Central memory CD4-positive, alpha-beta T cell (primary cell): ENCODE results near the gene ZNF343.
"Not testable (repeated sequence)": the region's sequence is repeated elsewhere in the genome, so short reads cannot be mapped to it uniquely, and the experiment has no call there.

ENCODE experiments used
- DNase-seq: peaks from one replicate; pipeline ENCODE4 v3.0.0; 2022

Gene ZNF343

DNA sequence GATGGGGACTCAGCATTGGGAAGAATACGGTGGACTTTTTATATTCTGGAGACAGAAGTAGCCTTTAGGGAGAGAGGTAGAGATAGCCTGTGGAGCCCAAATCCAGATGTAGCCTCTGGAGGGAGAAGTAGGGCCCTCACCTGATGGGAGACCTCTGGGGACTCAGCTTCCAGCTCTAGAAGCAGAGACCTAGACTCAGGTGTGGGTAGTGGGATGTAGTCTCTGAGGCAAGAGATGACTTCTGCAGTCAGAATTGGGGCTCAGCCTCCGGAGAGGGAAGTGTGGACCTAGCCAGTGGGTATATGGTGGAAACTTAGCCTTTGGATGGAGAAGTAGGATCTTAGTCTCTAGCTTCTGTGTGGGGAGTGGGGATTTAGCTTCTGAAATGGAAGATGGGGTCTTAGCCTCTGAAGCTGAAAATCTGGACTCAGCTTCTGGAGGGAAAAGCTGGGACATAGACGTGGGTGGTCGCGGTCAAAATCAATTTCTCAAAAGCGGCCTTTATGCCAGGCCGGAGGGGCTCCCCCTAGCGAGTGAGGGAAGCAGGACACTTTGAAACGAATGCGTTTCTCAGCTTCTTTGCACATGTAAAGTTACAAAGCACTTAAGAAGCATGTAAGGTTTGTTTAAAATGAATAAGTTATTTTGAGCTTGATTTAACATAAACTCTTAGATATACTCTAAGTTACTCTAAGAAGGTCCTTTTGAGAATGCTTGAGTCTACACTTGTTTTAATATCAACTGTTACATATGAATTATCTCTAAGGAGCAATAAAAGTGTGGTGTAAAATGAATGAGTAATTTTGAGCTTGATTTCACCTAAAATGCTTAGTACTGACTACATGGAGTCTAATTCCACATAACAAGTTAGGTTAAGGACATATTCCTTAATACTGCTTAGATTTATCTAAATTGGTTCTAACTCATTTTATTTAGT, 12.9 kb upstream of the ZNF343 start:
- peak; percentile 24 for DNase-seq

DNA sequence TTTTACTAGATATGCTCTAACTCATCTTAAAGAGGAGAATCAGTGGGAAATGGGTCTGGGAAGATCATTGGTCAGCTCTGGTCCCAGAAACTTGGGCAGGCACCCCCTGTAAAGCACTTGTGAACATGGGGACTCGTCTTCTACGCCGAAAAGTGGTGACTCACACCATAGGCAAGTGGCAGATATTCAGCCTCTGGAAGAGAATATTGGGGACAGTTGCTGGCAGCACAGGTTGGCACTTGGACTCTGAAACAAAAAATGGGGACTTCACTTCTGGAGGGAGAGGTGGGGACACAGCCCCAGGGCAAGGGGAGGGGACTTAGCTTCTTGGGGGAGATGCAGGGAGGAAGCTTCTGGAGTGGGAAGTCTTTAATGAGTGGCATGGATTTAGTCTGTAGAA, 11.9 kb upstream of the ZNF343 start:
- DNase-seq, result no peak

DNA sequence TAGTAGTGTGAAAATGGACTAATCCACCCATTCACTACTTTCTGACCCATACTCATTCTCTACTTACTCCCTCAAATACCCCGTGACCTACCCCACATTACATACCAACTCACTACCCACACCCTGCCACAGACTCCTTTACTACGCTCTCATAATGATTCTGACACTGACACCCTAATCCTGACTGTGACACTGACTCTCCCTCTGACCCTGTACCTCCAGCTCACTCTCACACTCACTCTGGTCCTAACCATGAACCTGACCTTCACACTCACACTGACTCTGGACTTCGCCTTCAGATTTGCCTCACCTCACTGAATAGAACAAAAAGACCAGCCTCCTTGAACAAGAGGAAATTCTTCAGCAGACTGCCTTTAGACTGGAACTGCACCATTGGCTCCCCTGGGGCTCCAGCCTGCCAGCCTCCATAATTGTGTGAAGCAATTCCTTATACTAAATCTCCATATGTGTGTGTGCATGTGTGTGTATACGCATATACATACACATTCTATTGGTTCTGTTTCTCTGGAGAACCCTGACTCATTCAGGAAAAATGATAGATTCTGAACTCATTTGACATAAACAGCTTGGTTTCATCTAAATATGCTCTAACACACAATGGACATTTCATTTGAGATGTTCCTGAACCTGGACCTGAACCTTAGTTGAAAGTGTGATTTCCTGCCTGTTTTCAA, 10.5 kb upstream of the ZNF343 start:
- no peak for DNase-seq

DNA sequence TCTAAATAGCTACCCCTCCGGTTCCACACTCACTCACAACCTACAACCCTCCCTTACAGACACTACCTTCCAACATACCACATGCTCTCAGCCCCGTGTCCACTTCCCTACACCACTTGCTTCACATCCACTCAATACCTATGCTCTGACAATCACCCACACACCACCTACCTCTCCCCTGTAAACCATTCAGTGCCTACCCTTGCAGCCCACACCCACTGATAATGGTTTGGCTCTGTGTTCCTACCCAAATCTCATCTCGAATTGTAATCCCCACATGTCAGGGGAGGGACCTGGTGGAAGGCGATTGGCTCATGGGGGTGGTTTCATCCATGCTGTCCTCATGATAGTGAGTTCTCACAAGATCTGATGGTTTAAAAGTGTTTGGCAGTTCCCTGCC, 9.8 kb upstream of the ZNF343 start:
- DNase-seq, result no peak

DNA sequence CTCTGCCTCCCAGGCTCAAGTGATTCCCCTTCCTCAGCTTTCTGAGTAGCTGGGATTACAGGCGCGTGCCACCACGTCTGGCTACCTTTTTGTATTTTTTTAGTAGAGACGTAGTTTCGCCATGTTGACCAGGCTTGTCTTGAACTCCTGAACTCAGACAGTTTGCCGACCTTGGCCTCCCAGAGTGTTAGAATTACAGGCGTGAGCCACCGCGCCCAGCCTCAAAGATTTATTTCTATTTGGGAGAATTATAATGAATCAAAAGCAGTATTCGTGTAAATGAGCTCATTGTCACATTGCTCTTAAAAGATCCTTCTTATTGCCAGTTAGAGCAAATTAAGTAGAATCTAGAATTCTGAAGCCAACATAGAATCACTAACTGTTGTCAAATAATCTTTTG, 9.4 kb upstream of the ZNF343 start:
- no peak for DNase-seq

DNA sequence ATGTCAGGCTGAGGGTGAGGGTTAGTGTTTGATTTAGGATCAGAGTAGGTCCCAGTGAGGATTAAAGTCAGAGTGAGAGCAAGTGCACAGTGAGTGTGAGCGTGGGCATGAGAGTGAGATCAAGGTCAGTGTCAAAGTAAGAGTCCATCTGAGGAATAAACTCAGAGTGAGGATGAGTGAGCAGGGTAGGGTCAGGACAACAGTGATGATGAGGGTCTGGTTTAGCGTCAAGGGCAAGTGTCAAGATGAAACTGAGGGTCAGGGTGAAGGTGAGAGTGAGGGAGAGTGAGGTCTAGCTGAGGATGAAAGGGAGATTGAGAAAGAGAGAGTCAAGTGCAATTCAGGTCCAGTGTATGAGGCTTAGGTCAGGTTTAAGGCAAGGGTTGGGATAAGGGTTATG, 7.7 kb upstream of the ZNF343 start:
- no peak for DNase-seq

DNA sequence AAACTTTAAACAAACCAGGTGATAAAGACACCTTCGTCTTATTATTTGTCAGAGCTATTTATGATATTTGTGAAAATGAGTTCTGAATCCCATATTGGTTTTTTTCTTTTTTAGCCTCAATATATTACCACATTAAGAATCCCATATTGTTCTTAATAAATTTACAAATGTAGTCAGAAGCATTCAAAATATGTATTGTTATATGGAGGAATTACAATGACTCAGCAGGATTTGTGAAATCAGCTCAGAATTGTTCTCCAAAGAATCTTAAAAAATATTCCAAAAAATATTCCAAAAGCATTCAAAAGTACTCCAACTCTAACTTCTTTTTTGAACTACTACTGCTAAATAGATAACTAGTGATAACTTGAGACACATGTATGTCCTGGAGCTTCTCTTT, 6.5 kb upstream of the ZNF343 start:
- no peak for DNase-seq

DNA sequence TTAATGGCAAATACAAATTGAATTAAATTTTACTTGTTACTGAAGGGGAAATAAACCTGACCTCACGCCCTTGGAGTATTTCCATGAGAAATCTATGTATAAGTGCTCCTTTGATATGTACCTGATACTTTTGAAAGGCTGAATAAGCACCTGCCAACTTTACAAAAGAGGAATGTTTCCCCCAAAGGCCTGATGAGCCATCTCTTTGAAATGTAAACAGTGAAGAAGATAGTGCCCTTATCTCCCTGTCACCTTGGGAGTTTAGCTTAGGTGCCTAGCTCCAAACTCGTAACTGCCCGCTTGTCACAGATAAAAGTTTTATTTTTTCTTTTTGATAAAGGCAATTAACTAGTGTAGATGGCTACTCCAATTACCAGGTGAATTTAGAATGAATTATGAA, 1.1 kb upstream of the ZNF343 start:
- DNase-seq, result no peak

DNA sequence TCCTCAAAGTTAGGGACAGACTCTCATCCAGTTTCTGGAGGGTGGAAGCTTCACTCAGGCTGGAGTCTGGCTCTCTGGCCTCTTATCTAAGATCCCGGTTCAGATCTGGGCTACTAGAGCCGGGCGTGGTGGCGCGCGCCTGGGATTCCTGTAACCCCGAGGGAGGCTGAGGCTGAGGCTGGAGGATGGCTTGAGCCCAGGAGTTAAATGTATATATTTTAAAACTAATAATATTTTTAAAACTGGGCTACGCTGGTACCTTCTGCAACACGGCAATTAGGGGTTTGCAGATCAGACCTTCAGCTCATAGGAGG, 710 bp upstream of the ZNF343 start:
- DNase-seq, result no peak

DNA sequence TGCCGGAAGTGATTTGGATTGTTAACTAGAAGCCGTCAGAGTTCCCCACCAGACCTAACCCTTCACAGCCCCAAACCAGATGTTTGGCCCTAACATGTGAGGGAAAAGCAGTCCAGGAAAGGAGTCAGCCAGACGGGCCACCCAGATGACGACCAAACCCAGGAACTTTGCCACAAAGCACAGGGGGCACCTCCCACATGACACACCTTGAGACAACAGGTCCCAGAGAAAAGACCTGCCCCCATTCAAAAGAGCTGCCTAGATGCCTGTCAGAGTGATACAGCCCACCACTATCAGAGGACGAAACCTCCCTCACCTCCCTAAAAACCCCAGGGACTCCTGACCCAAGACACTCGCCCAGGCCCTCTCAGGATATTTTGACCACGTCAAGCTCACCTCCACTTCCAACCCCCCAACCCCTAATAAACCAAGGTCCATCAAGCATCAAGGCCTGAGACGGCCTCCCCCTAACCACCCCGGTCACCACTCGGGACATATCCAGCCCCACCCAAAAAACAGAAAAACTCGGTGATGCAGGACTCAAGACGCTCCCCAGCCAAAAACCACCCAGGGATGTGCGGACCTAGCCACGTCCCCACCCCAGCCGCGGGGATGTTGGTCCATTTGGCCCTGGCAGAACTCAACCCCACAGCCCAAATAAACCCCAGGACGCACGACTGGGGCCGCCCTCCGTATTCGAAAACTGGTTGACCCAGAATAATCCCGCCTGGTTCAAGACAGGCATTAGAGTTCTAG, 662 bp downstream of the ZNF343 start:
- no peak for DNase-seq

DNA sequence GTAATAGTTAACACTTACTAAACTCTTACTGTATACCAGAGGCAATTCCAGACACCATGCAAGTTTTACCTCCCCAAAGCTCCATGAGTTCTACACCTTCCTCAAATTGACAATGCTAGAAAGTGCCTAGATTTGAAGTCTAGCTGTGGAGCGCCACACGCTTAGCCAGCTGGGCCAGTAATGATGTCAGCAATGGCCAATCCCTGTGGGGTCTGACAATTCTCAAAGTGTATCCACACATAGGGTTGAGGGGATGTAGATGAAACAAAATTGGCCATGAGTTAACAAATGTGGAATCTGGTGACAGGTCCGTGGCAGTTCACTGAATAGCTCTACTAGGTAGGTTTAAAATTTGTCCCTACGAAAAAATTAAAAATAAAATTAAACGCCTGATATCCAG, 1.3 kb downstream of the ZNF343 start:
- no peak for DNase-seq

DNA sequence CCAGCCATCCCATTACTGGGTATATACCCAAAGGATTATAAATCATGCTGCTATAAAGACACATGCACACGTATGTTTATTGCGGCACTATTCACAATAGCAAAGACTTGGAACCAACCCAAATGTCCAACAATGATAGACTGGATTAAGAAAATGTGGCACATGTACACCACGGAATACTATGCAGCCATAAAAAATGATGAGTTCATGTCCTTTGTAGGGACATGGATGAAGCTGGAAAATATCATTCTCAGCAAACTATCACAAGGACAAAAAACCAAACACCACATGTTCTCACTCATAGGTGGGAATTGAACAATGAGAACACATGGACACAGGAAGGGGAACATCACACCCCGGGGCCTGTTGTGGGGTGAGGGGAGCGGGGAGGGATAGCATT, 2.3 kb downstream of the ZNF343 start:
- not testable (repeated sequence) for DNase-seq

DNA sequence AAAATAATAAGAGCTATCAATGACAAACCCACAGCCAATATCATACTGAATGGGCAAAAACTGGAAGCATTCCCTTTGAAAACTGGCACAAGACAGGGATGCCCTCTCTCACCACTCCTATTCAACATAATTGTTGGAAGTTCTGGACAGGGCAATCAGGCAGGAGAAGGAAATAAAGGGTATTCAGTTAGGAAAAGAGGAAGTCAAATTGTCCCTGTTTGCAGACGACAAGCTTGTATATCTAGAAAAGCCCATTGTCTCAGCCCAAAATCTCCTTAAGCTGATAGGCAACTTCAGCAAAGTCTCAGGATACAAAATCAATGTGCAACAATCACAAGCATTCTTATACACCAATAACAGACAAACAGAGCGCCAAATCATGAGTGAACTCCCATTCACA, 3.9 kb downstream of the ZNF343 start:
- DNase-seq, result not testable (repeated sequence)

DNA sequence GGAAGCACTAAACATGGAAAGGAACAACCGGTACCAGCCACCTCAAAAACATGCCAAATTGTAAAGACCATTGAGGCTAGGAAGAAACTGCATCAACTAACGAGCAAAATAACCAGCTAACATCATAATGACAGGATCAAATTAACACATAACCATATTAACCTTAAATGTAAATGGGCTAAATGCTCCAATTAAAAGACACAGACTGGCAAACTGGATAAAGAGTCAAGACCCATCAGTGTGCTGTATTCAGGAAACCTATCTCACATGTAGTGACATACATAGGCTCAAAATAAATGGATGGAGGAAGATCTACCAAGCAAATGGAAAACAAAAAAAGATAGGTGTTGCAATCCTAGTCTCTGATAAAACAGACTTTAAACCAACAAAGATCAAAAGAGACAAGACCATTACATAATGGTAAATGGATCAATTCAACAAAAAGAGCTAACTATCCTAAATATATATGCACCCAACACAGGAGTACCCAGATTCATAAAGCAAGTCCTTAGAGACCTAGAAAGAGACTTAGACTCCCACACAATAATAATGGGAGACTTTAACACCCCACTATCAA, 5.8 kb downstream of the ZNF343 start:
- not testable (repeated sequence) for DNase-seq

DNA sequence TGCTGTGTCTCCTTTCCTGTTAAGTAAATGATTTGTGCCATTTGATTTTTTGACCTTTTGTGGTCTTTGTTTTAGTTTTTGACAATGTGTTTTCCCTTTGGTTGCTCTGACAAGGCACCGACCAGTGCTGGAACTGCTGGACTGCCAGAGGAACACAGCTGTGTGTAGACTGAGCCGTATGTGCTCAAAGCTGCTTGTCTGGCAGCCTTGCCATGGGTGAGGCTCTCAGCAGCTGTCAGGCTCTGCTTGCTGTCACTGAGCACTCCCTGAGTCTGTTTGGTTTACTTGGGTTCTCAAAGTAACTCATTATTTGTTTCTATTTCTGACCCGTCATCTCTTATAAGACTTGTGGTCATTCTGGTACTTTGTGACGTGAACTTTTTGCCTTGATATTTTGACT, 23.1 kb downstream of the ZNF343 start:
- no peak for DNase-seq

DNA sequence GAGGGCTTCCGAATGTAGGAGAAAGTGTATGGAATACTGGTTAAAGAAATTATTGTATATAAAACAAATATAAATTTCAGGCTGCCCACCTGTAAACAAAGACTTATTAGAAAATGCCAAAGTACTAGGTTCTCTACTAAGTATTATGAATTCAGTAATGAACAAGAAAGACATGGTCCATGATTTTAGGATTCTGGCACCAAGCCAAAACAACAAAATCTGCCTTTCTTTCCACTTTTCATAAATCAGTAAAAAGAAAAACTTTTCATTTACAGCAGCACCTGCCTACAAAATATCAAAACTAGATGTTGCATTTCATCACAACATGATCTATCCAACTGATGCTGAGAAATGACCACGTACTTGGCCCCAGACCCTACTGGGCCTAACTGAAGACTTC, 23.6 kb downstream of the ZNF343 start:
- DNase-seq, result no peak

DNA sequence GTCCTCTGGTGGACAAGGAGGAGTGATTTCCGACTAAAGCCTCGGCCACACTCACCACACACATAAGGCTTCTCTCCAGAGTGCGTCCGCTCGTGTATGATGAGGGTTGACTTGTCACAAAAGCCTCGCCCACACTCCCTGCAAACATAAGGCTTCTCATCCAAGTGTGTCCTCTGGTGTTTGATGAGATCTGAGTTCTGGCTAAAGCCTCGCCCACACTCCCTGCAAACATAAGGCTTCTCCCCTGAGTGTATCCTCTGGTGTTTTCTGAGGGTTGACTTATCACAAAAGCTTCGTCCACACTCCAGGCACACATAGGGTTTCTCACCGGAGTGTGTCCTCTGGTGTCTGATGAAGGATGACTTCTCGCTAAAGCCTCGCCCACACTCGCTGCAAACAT, 25.2 kb downstream of the ZNF343 start:
- DNase-seq, result no peak

DNA sequence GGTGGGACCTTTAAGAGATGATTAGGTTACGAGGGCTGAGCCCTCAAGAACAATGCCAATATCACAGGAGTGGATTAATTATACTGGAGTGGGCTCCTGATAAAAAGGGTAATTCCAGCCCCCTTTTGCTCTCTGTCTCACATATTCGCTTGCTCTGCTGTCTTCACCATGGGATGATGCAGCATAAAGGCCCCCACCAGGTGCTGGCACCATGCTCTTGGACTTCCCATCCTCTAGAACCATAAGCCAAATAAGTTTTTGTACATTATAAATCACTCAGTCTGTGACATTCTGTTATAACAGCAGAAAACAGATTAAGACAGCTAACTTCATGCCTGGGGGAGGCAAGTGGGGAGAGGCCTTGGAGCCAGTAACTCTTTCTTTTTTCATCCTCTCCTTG, 28.3 kb downstream of the ZNF343 start:
- DNase-seq, result no peak

DNA sequence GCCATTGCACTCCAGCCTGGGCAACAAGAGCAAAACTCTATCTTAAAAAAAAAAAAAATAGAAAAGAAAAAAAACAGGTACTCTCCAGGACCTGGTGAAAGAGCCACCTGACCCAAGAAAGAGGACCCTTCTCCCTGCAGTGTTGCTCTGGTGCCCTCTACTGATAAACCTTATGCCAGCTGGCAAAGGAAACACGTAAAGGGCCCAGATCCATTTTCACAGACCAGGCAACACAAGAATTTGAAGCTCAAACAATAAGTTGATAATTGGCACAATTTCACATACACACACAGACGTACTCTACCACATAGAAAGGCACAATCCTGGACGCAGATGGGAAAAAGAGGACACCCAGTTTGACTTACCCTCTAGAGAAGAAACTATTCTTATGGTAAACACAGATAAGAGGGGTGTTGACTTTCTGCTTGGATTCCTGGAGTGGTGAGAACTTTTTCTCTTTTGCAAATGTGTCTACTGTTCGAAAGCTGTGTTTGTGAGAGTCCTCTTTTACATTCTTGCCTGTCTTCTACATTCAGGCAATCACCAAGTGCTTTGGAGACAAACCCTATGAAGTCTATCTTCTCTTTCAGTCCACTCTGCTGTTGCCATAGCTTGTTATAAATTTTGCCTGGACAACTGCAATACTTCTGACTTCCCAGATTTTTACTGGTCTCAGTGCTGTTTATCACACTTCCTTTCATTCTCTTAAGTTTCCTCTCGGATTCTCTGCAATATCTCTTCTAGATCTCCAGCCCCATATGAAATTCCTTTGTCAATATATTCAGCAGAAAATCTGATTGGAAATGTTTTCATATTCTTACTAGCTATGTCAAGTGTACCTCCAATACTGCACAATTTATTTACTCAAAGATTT, 31.7 kb downstream of the ZNF343 start:
- no peak for DNase-seq

DNA sequence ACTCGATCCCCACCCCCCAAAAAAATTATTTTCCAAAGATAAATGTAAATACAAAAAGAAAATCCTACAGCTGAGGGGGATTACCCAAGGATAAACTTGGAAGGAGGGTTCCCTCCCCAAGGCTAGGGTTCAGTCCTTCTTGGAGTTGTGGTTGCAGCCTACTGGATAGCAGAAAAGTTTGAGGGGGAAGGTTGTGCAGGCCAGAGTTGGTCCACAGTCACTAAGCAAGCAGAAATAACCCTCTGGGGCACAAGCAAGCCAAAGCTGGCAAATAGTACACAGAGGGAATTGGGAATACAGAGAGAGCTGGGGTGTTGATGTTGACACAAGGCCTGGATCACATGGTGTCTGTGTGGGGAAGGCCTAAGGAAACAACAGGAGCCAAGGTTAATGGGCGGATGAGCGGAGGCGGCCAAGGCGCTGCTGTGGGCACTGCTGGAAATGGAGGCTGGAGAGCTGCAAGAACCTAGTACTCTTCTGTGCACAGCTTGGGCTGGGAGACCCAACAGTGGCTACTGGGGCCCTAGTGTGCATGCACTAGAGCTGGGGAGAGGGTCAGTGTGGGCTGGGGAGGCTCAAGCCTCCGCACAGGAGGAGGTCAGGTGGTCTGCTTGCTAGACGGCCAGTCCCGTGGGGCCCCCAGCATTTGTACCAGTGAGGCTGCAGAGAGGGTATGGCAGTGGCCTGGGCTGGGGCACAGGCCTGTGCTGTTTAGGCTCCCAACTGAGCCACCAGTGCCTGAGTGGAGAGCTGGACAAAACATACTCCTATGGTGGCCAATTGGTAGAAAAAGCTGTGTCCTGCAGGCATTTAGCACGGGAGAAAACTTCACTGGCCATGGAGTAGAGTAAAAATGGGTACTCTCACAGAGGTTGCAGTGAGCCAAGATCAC, 32.6 kb downstream of the ZNF343 start:
- DNase-seq, result no peak

DNA sequence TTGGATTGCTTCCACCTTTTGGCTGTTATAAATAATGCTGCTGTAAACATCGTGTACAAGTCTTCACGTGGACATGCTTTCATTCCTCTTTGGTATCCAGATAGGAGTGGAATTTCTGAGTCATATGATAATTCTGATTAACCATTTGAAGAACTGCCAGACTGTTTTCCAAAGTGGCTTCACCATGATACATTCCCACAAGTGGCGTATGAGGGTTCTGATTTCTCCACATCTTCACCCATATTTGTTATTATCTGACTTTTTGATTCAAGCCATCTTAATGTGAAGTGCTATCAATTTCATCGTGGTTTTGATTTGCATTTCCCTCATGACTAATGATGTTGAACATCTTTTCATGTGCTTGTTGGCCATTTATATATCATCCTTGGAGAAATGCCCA, 35.2 kb downstream of the ZNF343 start:
- no peak for DNase-seq
